CD14-positive monocyte (primary cell): ENCODE results near the gene TMEM117. TPM values are rescaled to one million over a fixed set of nuclear protein-coding genes. Genes with fewer than 3 reads are reported as not detected.

ENCODE experiments used
- DNase-seq, 3 donors: peaks; one replicate each; pipeline ENCODE4 v3.0.0-alpha.2; 2011 to 2022
- H2AFZ ChIP-seq: 2 replicates; pipeline ENCODE4 v1.6.0; 2012; ENCODE audit warnings: mild to moderate bottlenecking, low read depth, low read length, inconsistent platforms; ENCODE audit not compliant: insufficient read depth, poor library complexity, severe bottlenecking
- H3K27ac ChIP-seq, 2 donors: 1 replicate in 1 of 2; 2 replicates in 1 of 2; pipeline ENCODE4 v1.5.1; 2012 to 2013; ENCODE audit warnings: low read length in 2 of 2, control low read depth in 1 of 2, inconsistent platforms in 1 of 2, low read depth in 1 of 2, mild to moderate bottlenecking in 1 of 2
- H3K27me3 ChIP-seq, 2 donors: one replicate each; pipeline versions ENCODE4 v1.6.0 to v1.6.1; 2011 to 2013; ENCODE audit warnings: low read length in 2 of 2; ENCODE audit not compliant: control insufficient read depth in 2 of 2, insufficient read depth in 2 of 2
- H3K36me3 ChIP-seq, 2 donors: replicated peaks in 1 of 2; 1 replicate in 1 of 2; 2 replicates in 1 of 2; pipeline versions ENCODE4 v1.5.1 to v1.6.1; 2012 to 2013; ENCODE audit warnings: low read length in 2 of 2, control low read depth in 1 of 2, inconsistent platforms in 1 of 2, mild to moderate bottlenecking in 1 of 2; ENCODE audit not compliant: insufficient read depth in 2 of 2, control insufficient read depth in 1 of 2
- H3K4me1 ChIP-seq, 2 donors: 1 replicate in 1 of 2; 2 replicates in 1 of 2; pipeline versions ENCODE4 v1.5.1 to v1.6.1; 2012 to 2013; ENCODE audit warnings: low read length in 2 of 2, control low read depth in 1 of 2, inconsistent platforms in 1 of 2, mild to moderate bottlenecking in 1 of 2, moderate library complexity in 1 of 2; ENCODE audit not compliant: insufficient read depth in 2 of 2, control insufficient read depth in 1 of 2
- H3K4me2 ChIP-seq: replicated peaks from 2 replicates; pipeline ENCODE3; 2012; ENCODE audit warnings: low read length, moderate library complexity, mild to moderate bottlenecking; ENCODE audit not compliant: poor library complexity, severe bottlenecking; ENCODE audit errors: extremely low read depth
- H3K4me3 ChIP-seq, 3 experiments: fragments of 200-600 bp in 1 of 3; sonication (generic) in 1 of 3; replicated peaks in 1 of 3; 1 replicate in 2 of 3; 2 replicates in 1 of 3; pipeline ENCODE4 v1.5.1; 2011 to 2013; ENCODE audit warnings: low read length in 3 of 3, mild to moderate bottlenecking in 3 of 3, control low read depth in 2 of 3, low read depth in 2 of 3, inconsistent platforms in 1 of 3, moderate library complexity in 1 of 3
- H3K79me2 ChIP-seq: 2 replicates; pipeline ENCODE4 v1.6.0; 2012; ENCODE audit warnings: mild to moderate bottlenecking, control low read depth, inconsistent platforms, low read length, moderate library complexity; ENCODE audit not compliant: insufficient read depth
- H3K9ac ChIP-seq: 2 replicates; pipeline ENCODE4 v1.6.0; 2017; ENCODE audit warnings: low read length, mild to moderate bottlenecking; ENCODE audit not compliant: insufficient read depth, poor library complexity, severe bottlenecking
- H3K9me3 ChIP-seq, 2 donors: replicated peaks in 1 of 2; 1 replicate in 1 of 2; 2 replicates in 1 of 2; pipeline versions ENCODE4 v1.5.1 to v1.6.1; 2012 to 2013; ENCODE audit warnings: low read length in 2 of 2, control low read depth in 1 of 2; ENCODE audit not compliant: control insufficient read depth in 1 of 2, insufficient read depth in 1 of 2
- H4K20me1 ChIP-seq: 2 replicates; pipeline ENCODE4 v1.6.0; 2012; ENCODE audit warnings: mild to moderate bottlenecking, low read length, control low read depth, moderate library complexity; ENCODE audit not compliant: insufficient read depth
- H3K27ac Mint-ChIP-seq, 7 donors: one replicate each; pipeline ENCODE4 v1.8.0; 2020; ENCODE audit warnings: mild to moderate bottlenecking in 7 of 7, mixed read lengths in 7 of 7, moderate library complexity in 6 of 7, inconsistent platforms in 2 of 7
- H3K27me3 Mint-ChIP-seq, 3 donors: one replicate each; pipeline ENCODE4 v1.8.0; 2021 to 2022; ENCODE audit warnings: low read depth in 3 of 3, mild to moderate bottlenecking in 3 of 3, mixed read lengths in 3 of 3, moderate library complexity in 3 of 3, inconsistent platforms in 1 of 3
- H3K36me3 Mint-ChIP-seq, 2 donors: one replicate each; pipeline ENCODE4 v1.8.0; 2020; ENCODE audit warnings: mixed read lengths in 2 of 2, inconsistent platforms in 1 of 2, mild to moderate bottlenecking in 1 of 2
- H3K4me1 Mint-ChIP-seq: one replicate; pipeline ENCODE4 v1.8.0; 2020; ENCODE audit warnings: mild to moderate bottlenecking, mixed read lengths
- H3K4me3 Mint-ChIP-seq, 2 donors: one replicate each; pipeline ENCODE4 v1.8.0; 2020; ENCODE audit warnings: mild to moderate bottlenecking in 2 of 2, mixed read lengths in 2 of 2, moderate library complexity in 1 of 2
- H3K9me3 Mint-ChIP-seq, 7 donors: one replicate each; pipeline ENCODE4 v1.8.0; 2020 to 2022; ENCODE audit warnings: mixed read lengths in 7 of 7, mild to moderate bottlenecking in 6 of 7, moderate library complexity in 6 of 7, inconsistent platforms in 2 of 7
- WGBS: methylation state at CpG from one replicate; pipeline ENCODE4 v1.1.5; 2013; ENCODE audit warnings: missing lambda C conversion rate; ENCODE audit not compliant: insufficient coverage; 5-methylcytosine and 5-hydroxymethylcytosine counted together
- intact Hi-C, 2 donors: fragments of 100-400 bp; cut with micrococcal nuclease; formaldehyde crosslinking; loops; one replicate each; pipeline versions ENCODE4 v1.15.0 to v1.15.1; 2023
- polyA plus RNA-seq, 3 donors: library from polyadenylated mRNA; depleted of rRNA in 1 of 3; unstranded in 2 of 3; stranded (reverse) in 1 of 3; fragments of 300-500 nt in 2 of 3; fragments of >200 nt in 1 of 3; fragmentation: Illumina TruSeq in 2 of 3; gene quantifications; 1 replicate in 2 of 3; 2 replicates in 1 of 3; pipeline ENCODE4 v1.2.3, GENCODE V29; 2012 to 2021
- TF ChIP-seq, protein P1 (sequence below): fragments of 200-600 bp; IDR thresholded peaks from one replicate; pipeline ENCODE4 v1.8.0; 2022; ENCODE audit warnings: antibody characterized with exemption, mild to moderate bottlenecking

Gene TMEM117
- polyA plus RNA-seq, 3 donors, result 0.11 to 0.42 TPM; not detected in 1

- Histone ChIP-seq H2AFZ (no peak overlapping the region), H3K4me2 (no peak overlapping the region), H3K79me2 (no peaks in the 10 kb centered on the region), H3K27ac (no peak overlapping the region), H3K27me3 (no peaks in the 10 kb centered on the region), H3K9me3 (no peaks in the 10 kb centered on the region), H3K9ac (no peak overlapping the region), H3K4me3 (no peak overlapping the region), H3K4me1 (no peaks in the 10 kb centered on the region), H3K36me3 (no peaks in the 10 kb centered on the region), H4K20me1 (no peaks in the 10 kb centered on the region)
- Mint-ChIP-seq H3K9me3 (peaks cover 0 to 4% (median 0%) of the 10 kb centered on the region in 7 donors), H3K36me3 (no peaks in the 10 kb centered on the region), H3K4me3 (no peak overlapping the region), H3K27me3 (peaks cover 0 to 4% (median 0%) of the 10 kb centered on the region in 3 donors), H3K27ac (no peak overlapping the region), H3K4me1 (no peaks in the 10 kb centered on the region)
- intact Hi-C loops, result no loop called here
- no peak for DNase-seq
- no CpG with 5 or more reads among the region's 2 CpGs for WGBS
- TF ChIP-seq, protein P1, sequence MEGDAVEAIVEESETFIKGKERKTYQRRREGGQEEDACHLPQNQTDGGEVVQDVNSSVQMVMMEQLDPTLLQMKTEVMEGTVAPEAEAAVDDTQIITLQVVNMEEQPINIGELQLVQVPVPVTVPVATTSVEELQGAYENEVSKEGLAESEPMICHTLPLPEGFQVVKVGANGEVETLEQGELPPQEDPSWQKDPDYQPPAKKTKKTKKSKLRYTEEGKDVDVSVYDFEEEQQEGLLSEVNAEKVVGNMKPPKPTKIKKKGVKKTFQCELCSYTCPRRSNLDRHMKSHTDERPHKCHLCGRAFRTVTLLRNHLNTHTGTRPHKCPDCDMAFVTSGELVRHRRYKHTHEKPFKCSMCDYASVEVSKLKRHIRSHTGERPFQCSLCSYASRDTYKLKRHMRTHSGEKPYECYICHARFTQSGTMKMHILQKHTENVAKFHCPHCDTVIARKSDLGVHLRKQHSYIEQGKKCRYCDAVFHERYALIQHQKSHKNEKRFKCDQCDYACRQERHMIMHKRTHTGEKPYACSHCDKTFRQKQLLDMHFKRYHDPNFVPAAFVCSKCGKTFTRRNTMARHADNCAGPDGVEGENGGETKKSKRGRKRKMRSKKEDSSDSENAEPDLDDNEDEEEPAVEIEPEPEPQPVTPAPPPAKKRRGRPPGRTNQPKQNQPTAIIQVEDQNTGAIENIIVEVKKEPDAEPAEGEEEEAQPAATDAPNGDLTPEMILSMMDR, result no peak
Measured at GRCh38 chr12:43917896-43918295, 82.0 kb downstream of the TMEM117 start.

GRCh38 chr12:43921666-43922337 is 85.9 kb downstream of the TMEM117 start:
- H3K4me3 ChIP-seq, result no peak overlapping the region
- no peaks in the 10 kb centered on the region for H4K20me1 ChIP-seq
- H3K9me3 ChIP-seq, result no peaks in the 10 kb centered on the region
- no peak overlapping the region for H3K4me3 Mint-ChIP-seq
- TF ChIP-seq, protein P1, result no peak
- no peaks in the 10 kb centered on the region for H3K27me3 ChIP-seq
- H3K79me2 ChIP-seq, result no peaks in the 10 kb centered on the region
- H3K36me3 ChIP-seq, result no peaks in the 10 kb centered on the region
- peaks cover 0 to 4% (median 0%) of the 10 kb centered on the region in 3 donors for H3K27me3 Mint-ChIP-seq
- no peak overlapping the region for H3K27ac Mint-ChIP-seq
- DNase-seq, result no peak
- no CpG with 5 or more reads among the region's 3 CpGs for WGBS
- H3K27ac ChIP-seq, result no peak overlapping the region
- no peak overlapping the region for H2AFZ ChIP-seq
- H3K9ac ChIP-seq, result no peak overlapping the region
- no peaks in the 10 kb centered on the region for H3K4me1 Mint-ChIP-seq
- H3K36me3 Mint-ChIP-seq, result no peaks in the 10 kb centered on the region
- no peaks in the 10 kb centered on the region for H3K4me1 ChIP-seq
- intact Hi-C loops, result no loop called here
- H3K9me3 Mint-ChIP-seq, result peaks cover 0 to 4% (median 0%) of the 10 kb centered on the region in 7 donors
- no peak overlapping the region for H3K4me2 ChIP-seq
